GM11168 (cell line): ENCODE data around the gene LRRC19.

ENCODE experiments used
- in situ Hi-C: fragments of 300-500 bp; cut with MboI; formaldehyde crosslinking; loops from one replicate; pipeline ENCODE4 v1.12.0; 2022; ENCODE audit warnings: low sequenced_read_pairs; ENCODE audit not compliant: unreplicated experiment

Gene LRRC19

GRCh38 chr9:26955921-26956859, 49.3 kb downstream of the LRRC19 start, which contains the start of gene IFT74:
Gene IFT74 (plus strand): TSS chr9:26956412. CDS start chr9:26961968, 5,556 bp downstream.
- in situ Hi-C loops: no loop called here

GRCh38 chr9:26955222-26955903, 50.1 kb downstream of the LRRC19 start:
- in situ Hi-C loops: no loop called here

DNA sequence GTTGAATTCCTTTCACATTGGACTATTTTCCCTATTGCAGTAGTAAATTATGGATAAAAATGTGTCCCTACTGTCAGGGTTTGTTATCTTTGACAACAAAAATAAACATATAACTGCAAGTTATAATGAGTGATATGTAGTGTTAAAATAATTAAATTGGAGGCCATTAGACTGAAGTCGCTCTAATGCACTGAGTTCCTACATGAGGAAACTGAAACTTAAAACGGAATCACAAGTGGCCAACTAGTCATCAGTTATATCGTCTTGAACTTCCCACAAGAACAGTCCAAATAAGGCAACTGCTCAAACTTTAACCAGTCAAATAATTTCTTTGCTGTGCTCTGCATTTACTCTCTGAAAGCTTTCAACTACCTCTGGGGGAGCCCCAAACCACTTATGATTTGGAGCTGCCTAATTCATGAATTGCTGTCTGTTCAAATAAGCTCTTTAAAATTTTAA, 51.4 kb downstream of the LRRC19 start:
- in situ Hi-C loops: no loop called here

GRCh38 chr9:26951794-26952193, 53.7 kb downstream of the LRRC19 start:
- in situ Hi-C loops: no loop called here

DNA sequence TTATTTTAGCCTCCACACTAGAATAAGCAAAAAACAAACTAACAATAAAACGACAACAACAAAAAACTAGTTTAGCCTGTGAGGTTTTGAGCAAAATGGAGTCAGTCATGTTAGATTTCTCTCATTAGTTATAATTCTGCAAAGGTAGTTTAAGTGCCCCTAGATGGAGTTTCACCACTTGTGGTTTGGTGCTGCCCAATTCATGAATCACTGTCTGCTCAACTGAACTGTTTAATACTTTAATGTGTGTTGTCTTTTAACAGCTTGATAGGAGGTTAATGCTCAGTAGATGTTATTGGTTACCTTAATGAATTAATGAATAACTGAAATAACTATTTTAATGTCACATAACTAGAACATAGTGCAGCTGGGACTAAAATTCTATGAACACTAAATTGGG, 55.0 kb downstream of the LRRC19 start:
- in situ Hi-C loops: no loop called here

GRCh38 chr9:26949637-26950069, 55.8 kb downstream of the LRRC19 start:
- in situ Hi-C loops: no loop called here

DNA sequence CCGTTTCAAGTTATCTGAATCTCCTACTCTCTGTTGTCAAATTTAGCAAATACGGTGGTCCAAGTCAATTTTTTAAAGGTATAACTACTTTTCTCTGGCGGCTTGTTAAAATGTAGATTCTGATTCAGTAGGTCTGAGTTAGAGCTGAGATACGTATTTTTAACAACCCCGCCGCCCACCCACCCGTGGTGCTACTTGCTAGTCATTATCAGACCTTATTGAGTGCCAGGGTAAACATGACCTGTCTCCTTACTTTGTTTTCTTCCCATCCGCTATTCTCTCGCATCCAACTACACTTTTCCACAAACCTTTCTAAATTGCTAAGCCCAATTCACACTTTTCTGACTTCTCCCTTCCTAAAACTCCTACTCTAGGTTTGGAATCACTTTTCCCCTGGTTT, 57.7 kb downstream of the LRRC19 start:
- in situ Hi-C loops: no loop called here

GRCh38 chr9:26946753-26947727, 58.4 kb downstream of the LRRC19 start, which contains the start of gene PLAA:
Gene PLAA (minus strand): TSS chr9:26947242. CDS start chr9:26947045, 197 bp downstream.
- in situ Hi-C loops: no loop called here

GRCh38 chr9:26945591-26945990, 59.9 kb downstream of the LRRC19 start:
- in situ Hi-C loops: no loop called here
